ENCODE measurements around the gene PRPF19. TPM values are rescaled to one million over a fixed set of nuclear protein-coding genes. Genes with fewer than 3 reads are reported as not detected.

The PRPF19 gene
- total and polyA plus RNA-seq, 2 experiments from 2014 or later: 17.0 to 58.8 TPM

DNA sequence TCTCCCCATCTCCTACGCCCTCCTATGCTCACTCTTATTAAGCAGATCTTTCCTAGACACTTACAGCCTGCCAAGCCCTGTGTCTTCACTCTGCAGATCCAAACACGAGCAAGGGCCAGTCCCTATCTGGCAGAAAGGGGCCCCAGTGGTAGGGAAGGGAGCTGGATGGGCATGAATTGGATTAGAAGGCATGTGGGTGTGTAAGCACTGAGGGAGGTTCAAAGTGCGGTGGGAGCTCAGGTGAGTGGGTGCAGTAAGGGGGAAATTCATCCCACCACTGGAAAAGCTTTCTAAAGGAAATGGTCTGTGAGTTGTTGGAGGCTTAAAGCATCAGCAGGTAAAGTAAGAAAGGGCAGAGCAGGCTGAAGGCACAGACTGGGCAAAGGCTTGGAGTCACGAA lies 23.4 kb upstream of the PRPF19 start:
- Histone ChIP-seq H3K27ac (no peak overlapping the region), H3K36me3 (peaks cover 33% of the 10 kb centered on the region), H3K4me1 (ENCODE audit: low read depth) (no peaks in the 10 kb centered on the region), H3K9me3 (ENCODE audit: low read depth) (no peaks in the 10 kb centered on the region), H3K4me3 (no peak overlapping the region), H3K27me3 (no peaks in the 10 kb centered on the region)
- TF ChIP-seq, protein P1, sequence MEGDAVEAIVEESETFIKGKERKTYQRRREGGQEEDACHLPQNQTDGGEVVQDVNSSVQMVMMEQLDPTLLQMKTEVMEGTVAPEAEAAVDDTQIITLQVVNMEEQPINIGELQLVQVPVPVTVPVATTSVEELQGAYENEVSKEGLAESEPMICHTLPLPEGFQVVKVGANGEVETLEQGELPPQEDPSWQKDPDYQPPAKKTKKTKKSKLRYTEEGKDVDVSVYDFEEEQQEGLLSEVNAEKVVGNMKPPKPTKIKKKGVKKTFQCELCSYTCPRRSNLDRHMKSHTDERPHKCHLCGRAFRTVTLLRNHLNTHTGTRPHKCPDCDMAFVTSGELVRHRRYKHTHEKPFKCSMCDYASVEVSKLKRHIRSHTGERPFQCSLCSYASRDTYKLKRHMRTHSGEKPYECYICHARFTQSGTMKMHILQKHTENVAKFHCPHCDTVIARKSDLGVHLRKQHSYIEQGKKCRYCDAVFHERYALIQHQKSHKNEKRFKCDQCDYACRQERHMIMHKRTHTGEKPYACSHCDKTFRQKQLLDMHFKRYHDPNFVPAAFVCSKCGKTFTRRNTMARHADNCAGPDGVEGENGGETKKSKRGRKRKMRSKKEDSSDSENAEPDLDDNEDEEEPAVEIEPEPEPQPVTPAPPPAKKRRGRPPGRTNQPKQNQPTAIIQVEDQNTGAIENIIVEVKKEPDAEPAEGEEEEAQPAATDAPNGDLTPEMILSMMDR (IDR thresholded peaks at IDR 0.05; ENCODE audit: low read depth, low read length): no peak
- DNase-seq (ENCODE audit: low read depth in 1 of 2, low spot score in 1 of 2): no peak

DNA sequence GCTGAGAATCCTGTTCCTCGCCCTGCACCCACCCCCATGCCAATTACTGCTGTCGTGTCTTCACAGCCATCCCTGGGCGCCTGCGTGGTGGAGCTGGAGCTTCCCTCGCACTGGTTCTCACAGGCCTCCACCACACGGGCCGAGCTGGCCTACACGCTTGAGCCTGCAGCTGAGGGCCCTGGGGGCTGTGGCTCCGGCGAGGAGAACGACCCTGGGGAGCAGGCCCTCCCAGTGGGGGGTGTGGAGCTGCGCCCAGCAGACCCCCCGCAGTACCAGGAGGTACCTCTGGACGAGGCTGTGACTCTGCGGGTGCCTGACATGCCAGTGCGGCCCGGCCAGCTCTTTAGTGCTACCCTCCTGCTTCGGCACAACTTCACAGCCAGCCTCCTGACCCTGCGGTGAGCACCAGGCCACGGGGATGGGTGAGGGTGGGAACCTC lies 22.2 kb upstream of the PRPF19 start:
- H3K4me1 ChIP-seq (ENCODE audit: low read depth): no peaks in the 10 kb centered on the region
- no peak overlapping the region for H3K4me3 ChIP-seq
- TF ChIP-seq, protein P1 (IDR thresholded peaks at IDR 0.05; ENCODE audit: low read depth, low read length): no peak
- no peaks in the 10 kb centered on the region for H3K9me3 ChIP-seq (ENCODE audit: low read depth)
- H3K27ac ChIP-seq: no peak overlapping the region
- no peak for DNase-seq (ENCODE audit: low read depth in 1 of 2, low spot score in 1 of 2)
- no peaks in the 10 kb centered on the region for H3K27me3 ChIP-seq
- peaks cover 30% of the 10 kb centered on the region for H3K36me3 ChIP-seq

DNA sequence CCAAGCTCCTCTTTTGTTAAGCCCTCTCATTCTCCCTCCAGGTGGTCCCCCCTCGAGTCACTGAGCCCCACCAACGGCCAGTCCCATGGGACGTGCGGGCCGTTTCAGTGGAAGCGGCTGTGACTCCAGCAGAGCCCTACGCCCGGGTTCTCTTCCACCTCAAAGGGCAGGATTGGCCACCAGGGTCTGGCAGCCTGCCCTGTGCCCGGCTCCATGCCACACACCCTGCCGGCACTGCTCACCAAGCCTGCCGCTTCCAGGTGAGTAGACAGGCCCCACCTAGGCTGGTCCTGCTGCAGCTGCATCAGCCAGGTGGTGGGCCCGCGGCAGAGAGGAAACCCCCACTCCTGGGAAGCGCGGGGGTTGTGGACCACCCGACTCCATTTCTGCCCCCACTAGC lies 21.2 kb upstream of the PRPF19 start:
- Histone ChIP-seq H3K27ac (no peak overlapping the region), H3K27me3 (no peaks in the 10 kb centered on the region), H3K36me3 (peaks cover 30% of the 10 kb centered on the region), H3K4me1 (ENCODE audit: low read depth) (no peaks in the 10 kb centered on the region), H3K4me3 (no peak overlapping the region), H3K9me3 (ENCODE audit: low read depth) (no peaks in the 10 kb centered on the region)
- TF ChIP-seq, protein P1 (IDR thresholded peaks at IDR 0.05; ENCODE audit: low read depth, low read length): no peak
- no peak for DNase-seq (ENCODE audit: low read depth in 1 of 2, low spot score in 1 of 2)

DNA sequence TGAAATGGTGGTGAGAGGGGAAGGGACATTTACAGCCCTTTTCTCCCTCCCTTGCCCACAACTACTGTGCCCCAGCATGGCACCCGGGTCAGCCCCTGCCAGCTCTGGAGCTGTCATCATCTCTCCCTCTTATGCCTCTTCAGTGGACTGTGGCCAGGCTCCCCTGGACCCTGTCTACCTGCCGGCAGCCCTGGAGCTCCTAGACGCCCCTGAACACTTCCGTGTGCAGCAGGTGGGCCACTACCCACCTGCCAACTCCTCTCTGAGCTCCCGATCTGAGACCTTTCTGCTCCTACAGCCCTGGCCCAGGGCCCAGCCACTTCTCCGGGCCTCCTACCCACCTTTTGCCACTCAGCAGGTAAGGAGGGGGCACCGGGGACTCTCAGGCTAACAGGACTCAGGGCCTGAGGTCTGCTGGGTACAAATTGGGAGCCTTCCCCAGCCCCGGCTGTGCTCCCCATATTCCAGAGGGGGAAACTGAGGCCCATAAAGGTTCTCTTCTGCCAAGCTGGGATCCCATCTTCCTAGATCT lies 20.7 kb upstream of the PRPF19 start:
- no peaks in the 10 kb centered on the region for H3K27me3 ChIP-seq
- TF ChIP-seq, protein P1 (IDR thresholded peaks at IDR 0.05; ENCODE audit: low read depth, low read length): no peak
- H3K27ac ChIP-seq: no peak overlapping the region
- no peaks in the 10 kb centered on the region for H3K9me3 ChIP-seq (ENCODE audit: low read depth)
- no peak for DNase-seq (ENCODE audit: low read depth in 1 of 2, low spot score in 1 of 2)
- peaks cover 26% of the 10 kb centered on the region for H3K36me3 ChIP-seq
- no peaks in the 10 kb centered on the region for H3K4me1 ChIP-seq (ENCODE audit: low read depth)
- no peak overlapping the region for H3K4me3 ChIP-seq

DNA sequence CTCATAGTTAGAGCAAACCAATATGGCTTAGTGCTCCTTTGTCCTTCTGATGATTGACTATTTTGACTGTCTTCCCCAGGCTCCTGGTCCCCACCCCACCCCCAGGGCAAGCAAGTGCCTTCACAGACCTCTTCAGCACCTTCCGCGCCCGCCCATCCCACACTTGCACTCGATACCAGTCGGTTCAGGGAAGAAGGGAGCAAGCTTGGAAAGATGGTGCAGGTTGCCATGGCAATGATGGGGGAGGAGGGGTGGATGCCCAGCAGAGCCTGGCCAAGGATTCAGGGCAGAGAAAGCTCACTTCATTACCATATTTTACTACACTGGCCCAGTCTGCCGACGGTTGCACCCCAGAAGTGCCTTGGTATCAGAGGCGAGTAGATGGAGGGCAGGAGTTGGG lies 20.1 kb upstream of the PRPF19 start:
- no peaks in the 10 kb centered on the region for H3K27me3 ChIP-seq
- H3K36me3 ChIP-seq: peaks cover 24% of the 10 kb centered on the region
- no peaks in the 10 kb centered on the region for H3K4me1 ChIP-seq (ENCODE audit: low read depth)
- TF ChIP-seq, protein P1 (IDR thresholded peaks at IDR 0.05; ENCODE audit: low read depth, low read length): no peak
- no peaks in the 10 kb centered on the region for H3K9me3 ChIP-seq (ENCODE audit: low read depth)
- no peak overlapping the region for H3K4me3 ChIP-seq
- no peak overlapping the region for H3K27ac ChIP-seq
- no peak for DNase-seq (ENCODE audit: low read depth in 1 of 2, low spot score in 1 of 2)
